H1 (cell line): Measurements from ENCODE around the gene NOM1. TPM values are rescaled to one million over a fixed set of nuclear protein-coding genes. Genes with fewer than 3 reads are reported as not detected.

ENCODE experiments used
- CTCF ChIA-PET: fragments of 300-600 bp; sonication (Branson Sonifier 250); formaldehyde crosslinking; loops from one replicate; lab custom pipeline; 2021; ENCODE audit not compliant: partially characterized antibody; lab: Charles Lee
- POLR2A ChIA-PET: fragments of 300-600 bp; sonication (Branson Sonifier 250); formaldehyde crosslinking; loops from one replicate; lab custom pipeline; 2021; ENCODE audit warnings: inconsistent platforms; ENCODE audit not compliant: partially characterized antibody; lab: Charles Lee
- DNase-seq, 2 experiments: peaks; one replicate each; pipeline versions ENCODE4 v3.0.0 to v3.0.0-alpha.2; 2010 to 2022; ENCODE audit warnings: low spot score in 2 of 2, low read depth in 1 of 2, mixed read lengths in 1 of 2
- FAIRE-seq: peaks from 2 replicates; lab custom pipeline; 2011; peaks lifted over from hg19 to GRCh38; lab: Jason Lieb, UNC
- H2AFZ ChIP-seq: 2 replicates; pipeline ENCODE4 v1.8.1; 2012; ENCODE audit warnings: low read length, inconsistent platforms
- H2AK5ac ChIP-seq: 2 replicates; pipeline ENCODE4 v1.6.1; 2013; ENCODE audit warnings: low read depth, low read length
- H2BK120ac ChIP-seq: replicated peaks from 2 replicates; pipeline ENCODE3; 2013; ENCODE audit warnings: low read depth, low read length, inconsistent platforms
- H2BK12ac ChIP-seq: 2 replicates; pipeline ENCODE4 v1.6.1; 2013; ENCODE audit warnings: low read depth, low read length
- H2BK15ac ChIP-seq: 2 replicates; pipeline ENCODE4 v1.6.1; 2013; ENCODE audit warnings: low read length
- H2BK20ac ChIP-seq: 2 replicates; pipeline ENCODE4 v1.6.1; 2013; ENCODE audit warnings: low read length
- H2BK5ac ChIP-seq: 2 replicates; pipeline ENCODE4 v1.6.1; 2013; ENCODE audit warnings: low read depth, low read length
- H3K14ac ChIP-seq: 2 replicates; pipeline ENCODE4 v1.6.1; 2013; ENCODE audit warnings: inconsistent platforms; ENCODE audit not compliant: insufficient read length
- H3K18ac ChIP-seq: 2 replicates; pipeline ENCODE4 v1.6.1; 2013; ENCODE audit warnings: low read length; ENCODE audit errors: extremely low read depth
- H3K23ac ChIP-seq: 2 replicates; pipeline ENCODE4 v1.6.1; 2013; ENCODE audit warnings: inconsistent platforms; ENCODE audit not compliant: insufficient read length
- H3K23me2 ChIP-seq: 2 replicates; pipeline ENCODE4 v1.6.1; 2013; ENCODE audit warnings: low read depth, low read length
- H3K27ac ChIP-seq: 2 replicates; pipeline ENCODE4 v1.6.1; 2011; ENCODE audit warnings: low read depth, low read length, inconsistent platforms
- H3K27me3 ChIP-seq, 4 experiments: replicated peaks in 1 of 4; 1 replicate in 1 of 4; 2 replicates in 3 of 4; pipeline versions ENCODE4 v1.6.1 to v1.8.1; 2011 to 2013; ENCODE audit warnings: low read length in 3 of 4, mild to moderate bottlenecking in 3 of 4, inconsistent platforms in 2 of 4, mixed read lengths in 2 of 4, moderate library complexity in 1 of 4; ENCODE audit not compliant: control insufficient read depth in 3 of 4, insufficient read depth in 3 of 4; ENCODE audit errors: extremely low read depth in 1 of 4
- H3K36me3 ChIP-seq, 4 experiments: 2 replicates each; pipeline versions ENCODE4 v1.6.1 to v1.8.1; 2011 to 2013; ENCODE audit warnings: mild to moderate bottlenecking in 4 of 4, low read length in 3 of 4, moderate library complexity in 2 of 4, control low read depth in 1 of 4, inconsistent platforms in 1 of 4; ENCODE audit not compliant: insufficient read depth in 4 of 4, control insufficient read depth in 2 of 4
- H3K4ac ChIP-seq: replicated peaks from 2 replicates; pipeline ENCODE3; 2013; ENCODE audit warnings: low read length, low read depth, mixed read lengths, inconsistent platforms; ENCODE audit not compliant: insufficient read length
- H3K4me1 ChIP-seq, 4 experiments: replicated peaks in 1 of 4; 1 replicate in 1 of 4; 2 replicates in 3 of 4; pipeline versions ENCODE4 v1.6.1 to v1.8.1; 2011 to 2013; ENCODE audit warnings: low read length in 3 of 4, inconsistent platforms in 2 of 4, mixed read lengths in 1 of 4; ENCODE audit not compliant: insufficient read depth in 4 of 4, control insufficient read depth in 3 of 4
- H3K4me2 ChIP-seq, 2 experiments: 2 replicates each; pipeline versions ENCODE4 v1.6.1 to v1.8.1; 2011 to 2013; ENCODE audit warnings: low read depth in 2 of 2, low read length in 2 of 2, control low read depth in 1 of 2, inconsistent platforms in 1 of 2, mild to moderate bottlenecking in 1 of 2; ENCODE audit not compliant: insufficient read depth in 1 of 2
- H3K4me3 ChIP-seq, 4 experiments: fragments of 200-600, 300-600 bp in 1 of 4; sonication (generic), shearing (Covaris generic), sonication (Bioruptor Twin) in 1 of 4; 2 replicates each; pipeline versions ENCODE4 v1.5.1 to v1.8.1; 2011 to 2016; ENCODE audit warnings: low read length in 4 of 4, low read depth in 3 of 4, control low read depth in 2 of 4, inconsistent platforms in 2 of 4, mild to moderate bottlenecking in 2 of 4, mixed read lengths in 1 of 4, moderate library complexity in 1 of 4; ENCODE audit not compliant: insufficient read depth in 2 of 4; ENCODE audit errors: extremely low read depth in 1 of 4
- H3K56ac ChIP-seq: replicated peaks from 2 replicates; pipeline ENCODE3; 2013; ENCODE audit warnings: low read depth, mild to moderate bottlenecking, mixed read lengths, low read length, inconsistent platforms; ENCODE audit not compliant: insufficient read length
- H3K79me1 ChIP-seq: 2 replicates; pipeline ENCODE4 v1.6.1; 2013; ENCODE audit warnings: low read depth, low read length, control low read depth
- H3K79me2 ChIP-seq, 2 experiments: 2 replicates each; pipeline versions ENCODE4 v1.6.1 to v1.8.1; 2012 to 2013; ENCODE audit warnings: low read length in 2 of 2, mild to moderate bottlenecking in 2 of 2, inconsistent platforms in 1 of 2; ENCODE audit not compliant: insufficient read depth in 2 of 2, control insufficient read depth in 1 of 2
- H3K9ac ChIP-seq, 4 experiments: replicated peaks in 1 of 4; 1 replicate in 1 of 4; 2 replicates in 3 of 4; pipeline versions ENCODE4 v1.6.1 to v1.8.1; 2011 to 2013; ENCODE audit warnings: low read depth in 3 of 4, low read length in 3 of 4, control low read depth in 2 of 4, mild to moderate bottlenecking in 2 of 4, moderate library complexity in 2 of 4, inconsistent platforms in 1 of 4; ENCODE audit errors: extremely low read depth in 1 of 4
- H3K9me3 ChIP-seq, 2 experiments: 2 replicates each; pipeline versions ENCODE4 v1.6.1 to v1.8.1; 2012 to 2013; ENCODE audit warnings: mild to moderate bottlenecking in 2 of 2, moderate library complexity in 2 of 2, control low read depth in 1 of 2, inconsistent platforms in 1 of 2, low read depth in 1 of 2, low read length in 1 of 2, mixed read lengths in 1 of 2; ENCODE audit not compliant: insufficient read depth in 2 of 2
- H4K20me1 ChIP-seq, 2 experiments: replicated peaks in 1 of 2; 2 replicates each; pipeline versions ENCODE3 to v1.8.1; 2011 to 2013; ENCODE audit warnings: inconsistent platforms in 2 of 2, low read length in 2 of 2, mild to moderate bottlenecking in 1 of 2; ENCODE audit not compliant: insufficient read depth in 2 of 2, control insufficient read depth in 1 of 2
- H4K5ac ChIP-seq: 2 replicates; pipeline ENCODE4 v1.6.1; 2013; ENCODE audit warnings: low read length, low read depth, mixed read lengths, inconsistent platforms; ENCODE audit not compliant: insufficient read length
- H4K8ac ChIP-seq: 2 replicates; pipeline ENCODE4 v1.8.0; 2013; ENCODE audit warnings: mild to moderate bottlenecking, moderate library complexity, low read length, inconsistent platforms; ENCODE audit not compliant: insufficient read depth; ENCODE audit errors: extremely low read depth
- H4K91ac ChIP-seq: replicated peaks from 2 replicates; pipeline ENCODE3; 2013; ENCODE audit warnings: low read length, mixed read lengths, inconsistent platforms; ENCODE audit not compliant: insufficient read length
- HDAC6 ChIP-seq: IDR thresholded peaks from one replicate; pipeline ENCODE4 v1.7.1; 2012; ENCODE audit warnings: low read depth, mild to moderate bottlenecking, inconsistent platforms, low read length, moderate library complexity
- TAF1 ChIP-seq: IDR thresholded peaks from 2 replicates; pipeline ENCODE4 v1.6.1; 2011; ENCODE audit warnings: mild to moderate bottlenecking, low read depth, low read length
- TBP ChIP-seq: IDR thresholded peaks from 2 replicates; pipeline ENCODE4 v1.6.1; 2011; ENCODE audit warnings: low read depth, low read length, improper control_type of control experiment
- YY1 ChIP-seq: IDR thresholded peaks from 2 replicates; pipeline ENCODE4 v1.6.1; 2011; ENCODE audit warnings: low read depth, mild to moderate bottlenecking, low read length
- WGBS, 2 experiments: shearing (Covaris generic) in 1 of 2; methylation state at CpG; one replicate each; pipeline versions ENCODE4 v1.1.6 to v1.1.7; 2013 to 2015; ENCODE audit warnings: low lambda C conversion rate in 2 of 2, mixed read lengths in 2 of 2, inconsistent platforms in 1 of 2, low coverage in 1 of 2, missing lambda C conversion rate in 1 of 2; ENCODE audit not compliant: insufficient replicate concordance in 2 of 2, insufficient coverage in 1 of 2, insufficient read length in 1 of 2; ENCODE audit errors: extremely low coverage in 1 of 2, missing lambda C conversion rate in 1 of 2; 5-methylcytosine and 5-hydroxymethylcytosine counted together
- polyA plus RNA-seq, 7 experiments: library from polyadenylated mRNA; depleted of rRNA in 3 of 7; stranded (reverse) in 5 of 7; unstranded in 2 of 7; fragments of >200 nt in 5 of 7; fragments of 200-250 nt in 2 of 7; gene quantifications; 1 replicate in 5 of 7; 2 replicates in 1 of 7; 4 replicates in 1 of 7; pipeline versions ENCODE4 v1.2.1 to v1.2.3, GENCODE V29; 2011 to 2013; ENCODE audit warnings: missing spikeins in 2 of 7, mixed read lengths in 2 of 7
- total RNA-seq: library from RNA; stranded (reverse); fragmentation: NEBNext Ultra II Directional; extraction: Animal tissue kit (Norgen Biotek cat#: 25700); gene quantifications from 2 replicates; pipeline ENCODE4 v1.2.1, GENCODE V29; 2021
- TF ChIP-seq, protein P1 (sequence below): IDR thresholded peaks from 2 replicates; pipeline ENCODE4 v1.6.1; 2011; ENCODE audit warnings: low read length, improper control_type of control experiment
- TF ChIP-seq, protein P2 (sequence below): IDR thresholded peaks from 2 replicates; pipeline ENCODE4 v1.6.1; 2012; ENCODE audit warnings: low read length, inconsistent platforms

Gene NOM1
- total and polyA plus RNA-seq, 2 of the 8 experiments (the other 6 are each of a cell fraction or from before 2014, with no cell fraction given) = 10.6 to 29.1 TPM

DNA sequence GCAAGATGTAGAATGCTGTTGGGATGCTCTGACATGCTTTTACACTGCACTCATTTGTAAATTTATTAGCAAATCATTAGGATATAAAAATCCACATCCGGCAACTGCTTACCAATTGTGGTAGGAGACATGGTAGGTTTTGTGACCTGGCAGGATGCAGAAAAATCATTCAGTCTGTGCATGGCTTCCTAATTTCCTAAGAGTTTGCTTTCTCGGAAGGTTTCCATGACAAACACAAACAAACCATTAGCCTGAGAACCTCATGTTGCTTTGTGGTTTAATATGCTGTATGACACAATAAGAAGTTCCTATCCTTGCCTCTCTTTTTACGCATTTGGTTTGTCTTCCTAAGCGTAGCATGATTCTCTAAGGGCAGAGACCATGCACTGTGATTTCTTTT is 41.9 kb upstream of the NOM1 start:
- no peaks in the 10 kb centered on the region for H3K36me3 ChIP-seq
- POLR2A ChIA-PET = no interaction called here
- WGBS, 2 experiments = 89% methylated on average over 4 of the region's 4 CpGs; no CpG with 5 or more reads in 1 of the 2 experiments

More for the DNA sequence above, 41.9 kb upstream of the NOM1 start:
- no peak overlapping the region for H3K56ac ChIP-seq
- no peak overlapping the region for H2BK15ac ChIP-seq
- no peak overlapping the region for H2BK20ac ChIP-seq
- H2BK12ac ChIP-seq = no peak overlapping the region
- CTCF ChIA-PET = interaction anchor here (0.9 to 1.6 kb wide), 2 partner anchors 18 to 1123 kb away, joined by 3 read pairs; no protein-coding TSS in a partner anchor
- H4K20me1 ChIP-seq = no peaks in the 10 kb centered on the region
- H4K5ac ChIP-seq = no peak overlapping the region
- FAIRE-seq = no peak
- H3K79me2 ChIP-seq = no peaks in the 10 kb centered on the region
- no peak overlapping the region for H2AK5ac ChIP-seq
- H3K79me1 ChIP-seq = no peaks in the 10 kb centered on the region
- H3K4me2 ChIP-seq = no peak overlapping the region
- no peak overlapping the region for H2BK5ac ChIP-seq
- no peaks in the 10 kb centered on the region for H3K4me1 ChIP-seq
- H3K4me3 ChIP-seq = no peak overlapping the region
- H3K14ac ChIP-seq = no peak overlapping the region
- no peak overlapping the region for H3K4ac ChIP-seq
- no peak overlapping the region for H4K91ac ChIP-seq
- no peak overlapping the region for H3K23ac ChIP-seq
- H3K27ac ChIP-seq = no peak overlapping the region
- no peak overlapping the region for H2BK120ac ChIP-seq
- TF ChIP-seq YY1 = no peak
- no peak for TF ChIP-seq TBP
- TF ChIP-seq, protein P1, sequence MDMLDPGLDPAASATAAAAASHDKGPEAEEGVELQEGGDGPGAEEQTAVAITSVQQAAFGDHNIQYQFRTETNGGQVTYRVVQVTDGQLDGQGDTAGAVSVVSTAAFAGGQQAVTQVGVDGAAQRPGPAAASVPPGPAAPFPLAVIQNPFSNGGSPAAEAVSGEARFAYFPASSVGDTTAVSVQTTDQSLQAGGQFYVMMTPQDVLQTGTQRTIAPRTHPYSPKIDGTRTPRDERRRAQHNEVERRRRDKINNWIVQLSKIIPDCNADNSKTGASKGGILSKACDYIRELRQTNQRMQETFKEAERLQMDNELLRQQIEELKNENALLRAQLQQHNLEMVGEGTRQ = no peak
- TF ChIP-seq TAF1 = no peak
- no peak for TF ChIP-seq HDAC6
- TF ChIP-seq, protein P2, sequence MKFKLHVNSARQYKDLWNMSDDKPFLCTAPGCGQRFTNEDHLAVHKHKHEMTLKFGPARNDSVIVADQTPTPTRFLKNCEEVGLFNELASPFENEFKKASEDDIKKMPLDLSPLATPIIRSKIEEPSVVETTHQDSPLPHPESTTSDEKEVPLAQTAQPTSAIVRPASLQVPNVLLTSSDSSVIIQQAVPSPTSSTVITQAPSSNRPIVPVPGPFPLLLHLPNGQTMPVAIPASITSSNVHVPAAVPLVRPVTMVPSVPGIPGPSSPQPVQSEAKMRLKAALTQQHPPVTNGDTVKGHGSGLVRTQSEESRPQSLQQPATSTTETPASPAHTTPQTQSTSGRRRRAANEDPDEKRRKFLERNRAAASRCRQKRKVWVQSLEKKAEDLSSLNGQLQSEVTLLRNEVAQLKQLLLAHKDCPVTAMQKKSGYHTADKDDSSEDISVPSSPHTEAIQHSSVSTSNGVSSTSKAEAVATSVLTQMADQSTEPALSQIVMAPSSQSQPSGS = no peak
- TF ChIP-seq, all 59 proteins: peak for 0
- no peak for DNase-seq
- no peaks in the 10 kb centered on the region for H3K23me2 ChIP-seq
- H3K9me3 ChIP-seq = no peaks in the 10 kb centered on the region
- no peak overlapping the region for H4K8ac ChIP-seq
- no peak overlapping the region for H3K9ac ChIP-seq
- no peak overlapping the region for H3K18ac ChIP-seq
- H3K27me3 ChIP-seq = no peaks in the 10 kb centered on the region; a peak in 1 of 7 replicates
- H2AFZ ChIP-seq = no peak overlapping the region
